ENCODE results near the gene EPB41L3.
"Not testable (repeated sequence)": the region's sequence is repeated elsewhere in the genome, so short reads cannot be mapped to it uniquely, and the experiment has no call there.

EPB41L3 gene

GRCh38 chr18:5488844-5489243 lies 55.0 kb downstream of the EPB41L3 start (continued):
- TF ChIP-seq ATF2 (tag by site-specific recombination; IDR thresholded peaks at IDR 0.05; ENCODE audit: low read depth) = no peak

- TF ChIP-seq ZNF280D (tag by site-specific recombination; IDR thresholded peaks at IDR 0.05) (0 out of 2 replicates have a peak, but pooled peaks have one; percentile 18), ZNF580 (tag by site-specific recombination; IDR thresholded peaks at IDR 0.05) (peak; percentile 59; the same call in 1 of the 2 replicates), ZNF146 (tag by site-specific recombination; IDR thresholded peaks at IDR 0.05) (peak; percentile 90)
- CTCF ChIA-PET; H3K4me3 ChIP-seq (ENCODE audit: low read depth, low read length); H3K9me3 ChIP-seq (ENCODE audit: control insufficient read depth, insufficient read depth, low read depth, low read length); H3K4me1 ChIP-seq (ENCODE audit: control insufficient read depth, insufficient read depth, low read length); POLR2A ChIA-PET; H3K27ac ChIP-seq (ENCODE audit: extremely low read depth, low read depth, low read length): not testable (repeated sequence)
- peaks cover 14 to 18% of the 10 kb centered on the region in 2 experiments for H3K36me3 ChIP-seq (ENCODE audit: control insufficient read depth in 2 of 2, insufficient read depth in 1 of 2, low read length in 2 of 2)
These were observed 55.8 kb downstream of the EPB41L3 start for GRCh38 chr18:5488044-5488443.

GRCh38 chr18:5484526-5484925 lies 59.3 kb downstream of the EPB41L3 start:
- Histone ChIP-seq H3K4me3 (ENCODE audit: low read depth, low read length) (no peak overlapping the region), H3K9me3 (ENCODE audit: control insufficient read depth, insufficient read depth, low read depth, low read length) (no peaks in the 10 kb centered on the region), H3K4me1 (ENCODE audit: control insufficient read depth, insufficient read depth, low read length) (peaks cover 8% of the 10 kb centered on the region; the same call in 1 of the 2 replicates), H3K36me3 (ENCODE audit: control insufficient read depth in 2 of 2, insufficient read depth in 1 of 2, low read length in 2 of 2) (peaks cover 17 to 18% of the 10 kb centered on the region in 2 experiments), H3K27ac (ENCODE audit: extremely low read depth, low read depth, low read length) (no peak overlapping the region)
- TF ChIP-seq ZNF132 (tag by site-specific recombination; IDR thresholded peaks at IDR 0.05; ENCODE audit: borderline replicate concordance) = no peak
- no peak for TF ChIP-seq SP3 (tag by site-specific recombination; IDR thresholded peaks at IDR 0.05)
- TF ChIP-seq ZNF138 (tag by site-specific recombination; IDR thresholded peaks at IDR 0.05; ENCODE audit: borderline replicate concordance) = no peak
- TF ChIP-seq ATF2 (tag by site-specific recombination; IDR thresholded peaks at IDR 0.05; ENCODE audit: low read depth) = no peak
- no peak for TF ChIP-seq ZNF623 (tag by site-specific recombination; IDR thresholded peaks at IDR 0.05)
- TF ChIP-seq ZBTB6 (tag by site-specific recombination; IDR thresholded peaks at IDR 0.05) = no peak
- TF ChIP-seq ELK4 (IDR thresholded peaks at IDR 0.05; ENCODE audit: borderline replicate concordance, low read depth, low read length) = no peak
- TF ChIP-seq TCF7L2 (IDR thresholded peaks at IDR 0.05; ENCODE audit: borderline replicate concordance, low read depth, low read length) = no peak
- TF ChIP-seq ZNF404 (tag by site-specific recombination; IDR thresholded peaks at IDR 0.05) = no peak
- TF ChIP-seq KLF16 (tag by site-specific recombination; IDR thresholded peaks at IDR 0.05) = no peak
- ChIA-PET CTCF (no interaction called here), POLR2A (no interaction called here)
